Measurements from ENCODE around the gene DEPDC7. TPM values are rescaled to one million over a fixed set of nuclear protein-coding genes. Genes with fewer than 3 reads are reported as not detected.

Gene DEPDC7
- total RNA-seq, 1 experiment from 2014 or later = 4.4 TPM

- no peaks in the 10 kb centered on the region for H3K23me2 ChIP-seq (ENCODE audit: insufficient read length, low read depth, low read length, poor library complexity, severe bottlenecking)
- no peak overlapping the region for H3K9ac ChIP-seq (ENCODE audit: extremely low read depth, insufficient read length, low read length)
- H3K4ac ChIP-seq (ENCODE audit: low read depth, low read length) = no peak overlapping the region
- no peak overlapping the region for H2BK120ac ChIP-seq (ENCODE audit: low read depth, low read length, poor library complexity, severe bottlenecking)
- no peak overlapping the region for H2BK20ac ChIP-seq (ENCODE audit: low read depth, low read length, poor library complexity, severe bottlenecking)
- H3K27me3 ChIP-seq (ENCODE audit: insufficient read depth, low read length) = no peaks in the 10 kb centered on the region
- Mint-ChIP-seq H3K27me3 (ENCODE audit: low read depth) (no peaks in the 10 kb centered on the region; the same call in 1 of the 2 replicates), H3K4me1 (peaks cover 0 to 9% of the 10 kb centered on the region in 2 experiments; a peak in 2 of 4 replicates), H3K4me3 (no peak overlapping the region), H3K36me3 (ENCODE audit: insufficient read depth in 1 of 3, low read depth in 3 of 3) (no peaks in the 10 kb centered on the region; a peak in 1 of 7 replicates), H3K9me3 (no peaks in the 10 kb centered on the region), H3K27ac (no peak overlapping the region)
- no peaks in the 10 kb centered on the region for H4K20me1 ChIP-seq (ENCODE audit: control insufficient read depth, insufficient read depth, insufficient read length)
- H3T11ph ChIP-seq (ENCODE audit: low read length) = no peak overlapping the region
- no peak for TF ChIP-seq CTCF (conservative IDR thresholded peaks at IDR 0.05)
- no CpG with 5 or more reads among the region's 6 CpGs for WGBS (ENCODE audit: extremely low coverage, insufficient read length, low lambda C conversion rate)
- no peak overlapping the region for H4K8ac ChIP-seq (replicated peaks; ENCODE audit: insufficient read length, low read depth, low read length)
- H3K4me2 ChIP-seq (ENCODE audit: insufficient read depth, insufficient read length, low read length) = no peak overlapping the region
- no peak overlapping the region for H4K5ac ChIP-seq (ENCODE audit: insufficient read length, low read depth, low read length)
- H3K79me1 ChIP-seq (ENCODE audit: insufficient read depth, low read depth, low read length, poor library complexity, severe bottlenecking) = no peaks in the 10 kb centered on the region
- no peaks in the 10 kb centered on the region for H3K9me3 ChIP-seq (ENCODE audit: control insufficient read depth, low read depth, low read length)
- H2BK5ac ChIP-seq (ENCODE audit: insufficient read length, low read length) = no peak overlapping the region
- H3K18ac ChIP-seq (ENCODE audit: insufficient read length, low read depth, low read length) = no peak overlapping the region
- no peak overlapping the region for H4K91ac ChIP-seq (ENCODE audit: insufficient read length, low read depth, low read length)
- H2BK12ac ChIP-seq (ENCODE audit: insufficient read length, low read depth, low read length) = no peak overlapping the region
- H3K56ac ChIP-seq (ENCODE audit: insufficient read length, low read depth, low read length) = no peak overlapping the region
- H3K4me1 ChIP-seq (ENCODE audit: insufficient read depth, low read length) = no peaks in the 10 kb centered on the region
- no peak overlapping the region for H2AK5ac ChIP-seq (ENCODE audit: insufficient read length, low read length)
- H3K27ac ChIP-seq (ENCODE audit: insufficient read length, low read depth, low read length) = no peak overlapping the region
- H3K79me2 ChIP-seq (ENCODE audit: insufficient read depth, low read length) = no peaks in the 10 kb centered on the region
- no peak overlapping the region for H2AFZ ChIP-seq (ENCODE audit: low read length)
- no peak overlapping the region for H3K14ac ChIP-seq (ENCODE audit: insufficient read depth, low read length)
- no peak overlapping the region for H3K23ac ChIP-seq (ENCODE audit: insufficient read length, low read depth, low read length)
- no peak for DNase-seq
- no peak overlapping the region for H2BK15ac ChIP-seq (ENCODE audit: low read depth, low read length)
Measured at GRCh38 chr11:33001281-33001680, 14.4 kb upstream of the DEPDC7 start.

Measured in H9 (cell line).